Activated naive CD4-positive, alpha-beta T cell treated with anti-CD3 and anti-CD28 coated beads, Interleukin-2, amount 50 U/mL, for 24 hours (primary cell): ENCODE data around the gene AP4M1.
A peak's percentile ranks its signal among the peaks of the same experiment; 100 is the strongest.

Source experiments
- H3K27ac Mint-ChIP-seq: one replicate; pipeline ENCODE4 v1.8.0; 2021; ENCODE audit warnings: mild to moderate bottlenecking, mixed read lengths
- H3K27me3 Mint-ChIP-seq: one replicate; pipeline ENCODE4 v1.8.0; 2021; ENCODE audit warnings: mixed read lengths
- H3K36me3 Mint-ChIP-seq: one replicate; pipeline ENCODE4 v1.8.0; 2021; ENCODE audit warnings: mixed read lengths
- H3K4me1 Mint-ChIP-seq: one replicate; pipeline ENCODE4 v1.8.0; 2021; ENCODE audit warnings: mixed read lengths
- H3K4me3 Mint-ChIP-seq: one replicate; pipeline ENCODE4 v1.8.0; 2021; ENCODE audit warnings: mild to moderate bottlenecking, mixed read lengths
- H3K9me3 Mint-ChIP-seq: one replicate; pipeline ENCODE4 v1.8.0; 2021; ENCODE audit warnings: mixed read lengths

Gene AP4M1

GRCh38 chr7:100079024-100079560 is 22.4 kb upstream of the AP4M1 start:
- peak overlapping the region; percentile 39 for H3K4me3 Mint-ChIP-seq
- no peaks in the 10 kb centered on the region for H3K9me3 Mint-ChIP-seq
- no peak overlapping the region for H3K27ac Mint-ChIP-seq
- H3K4me1 Mint-ChIP-seq, result peaks cover 37% of the 10 kb centered on the region
- H3K27me3 Mint-ChIP-seq, result no peaks in the 10 kb centered on the region
- H3K36me3 Mint-ChIP-seq, result peaks cover 16% of the 10 kb centered on the region

- Mint-ChIP-seq H3K9me3 (no peaks in the 10 kb centered on the region), H3K4me1 (peaks cover 37% of the 10 kb centered on the region), H3K27ac (peak overlapping the region; percentile 86), H3K4me3 (peak overlapping the region; percentile 94), H3K27me3 (no peaks in the 10 kb centered on the region), H3K36me3 (peaks cover 7% of the 10 kb centered on the region)
Observed at GRCh38 chr7:100080907-100081534, 20.4 kb upstream of the AP4M1 start.

DNA sequence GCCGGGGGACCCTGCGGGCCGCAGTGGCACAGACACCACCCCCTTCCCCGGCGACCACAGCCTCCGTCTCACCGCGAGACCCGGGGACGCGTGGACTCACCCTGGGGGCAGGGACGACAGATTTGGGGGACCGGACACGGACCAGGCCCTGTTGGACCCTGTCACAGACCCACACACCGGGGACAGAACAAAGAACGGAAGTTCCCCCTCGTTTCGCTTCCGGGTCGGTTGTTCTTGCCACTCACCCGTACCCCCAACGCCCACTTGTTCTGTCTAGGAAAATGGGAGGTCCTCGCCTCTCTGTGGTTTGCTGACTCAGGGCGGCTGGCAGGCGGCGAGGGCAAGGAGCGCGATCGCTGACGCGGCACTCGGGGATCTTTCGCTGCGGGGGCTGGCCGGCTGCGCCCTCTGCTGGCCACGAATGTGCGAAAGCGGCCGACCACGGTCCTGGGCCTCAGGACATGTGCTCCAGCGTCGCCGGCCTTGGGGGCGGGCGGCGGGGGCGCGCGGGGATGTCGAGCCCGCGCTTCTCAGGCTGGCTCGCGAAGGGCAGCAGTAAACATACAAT is 19.8 kb upstream of the AP4M1 start, which contains the start of gene ZNF3:
ZNF3 (minus strand) TSS at position 189 of the 568 bp plus-strand sequence. CDS start 4,366 bp downstream, outside the sequence.
- H3K36me3 Mint-ChIP-seq, result peaks cover 6% of the 10 kb centered on the region
- peaks cover 37% of the 10 kb centered on the region for H3K4me1 Mint-ChIP-seq
- peak within 1 kb of the TSS; percentile 94 for H3K4me3 Mint-ChIP-seq
- no peaks in the 10 kb centered on the region for H3K27me3 Mint-ChIP-seq
- H3K9me3 Mint-ChIP-seq, result no peaks in the 10 kb centered on the region
- peak within 1 kb of the TSS; percentile 91 for H3K27ac Mint-ChIP-seq

DNA sequence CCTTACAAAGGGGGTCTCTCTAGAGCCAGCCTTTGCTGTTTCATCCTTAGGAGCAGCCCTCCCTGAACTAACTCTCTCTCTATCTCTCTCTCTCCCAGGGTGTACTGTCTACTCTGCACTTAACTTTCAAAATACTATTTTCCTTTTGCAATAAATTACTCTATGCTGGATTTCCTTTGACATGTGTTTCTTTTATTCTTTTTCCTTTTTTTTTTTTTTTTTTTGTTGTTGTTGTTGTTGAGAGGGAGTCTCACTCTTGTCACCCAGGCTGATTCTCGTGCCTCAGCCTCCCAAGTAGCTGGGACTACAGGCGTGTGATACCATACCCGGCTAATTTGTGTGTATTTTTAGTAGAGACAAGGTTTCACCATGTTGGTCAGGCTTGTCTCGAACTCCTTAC is 18.5 kb upstream of the AP4M1 start:
- H3K27ac Mint-ChIP-seq, result peak overlapping the region; percentile 62
- peak overlapping the region; percentile 94 for H3K4me3 Mint-ChIP-seq
- H3K4me1 Mint-ChIP-seq, result peaks cover 37% of the 10 kb centered on the region
- H3K36me3 Mint-ChIP-seq, result peaks cover 2% of the 10 kb centered on the region
- H3K9me3 Mint-ChIP-seq, result no peaks in the 10 kb centered on the region
- H3K27me3 Mint-ChIP-seq, result no peaks in the 10 kb centered on the region

DNA sequence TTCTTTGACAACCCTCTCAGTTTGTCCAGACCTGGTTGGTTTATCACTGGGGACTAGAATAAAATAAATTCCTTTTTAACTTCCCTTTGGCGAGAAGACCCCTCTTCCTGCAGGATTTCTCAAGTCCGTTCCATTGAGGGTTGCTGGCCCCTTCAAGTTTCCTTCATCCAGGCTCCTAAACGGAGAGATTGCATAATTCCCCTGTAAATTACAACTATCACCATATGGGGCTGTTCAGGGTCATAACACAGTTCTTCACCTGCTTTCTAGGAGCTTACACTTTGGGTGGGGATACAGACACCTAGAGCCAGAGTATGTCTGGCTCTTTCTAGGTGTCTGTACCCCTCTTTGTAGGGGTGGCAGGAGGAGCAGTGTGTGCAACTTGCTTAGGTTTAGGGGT is 15.9 kb upstream of the AP4M1 start:
- no peaks in the 10 kb centered on the region for H3K27me3 Mint-ChIP-seq
- no peaks in the 10 kb centered on the region for H3K9me3 Mint-ChIP-seq
- peaks cover 2% of the 10 kb centered on the region for H3K36me3 Mint-ChIP-seq
- H3K4me3 Mint-ChIP-seq, result no peak overlapping the region
- no peak overlapping the region for H3K27ac Mint-ChIP-seq
- H3K4me1 Mint-ChIP-seq, result peaks cover 39% of the 10 kb centered on the region

- peaks cover 2% of the 10 kb centered on the region for H3K36me3 Mint-ChIP-seq
- peak overlapping the region; percentile 94 for H3K27ac Mint-ChIP-seq
- H3K4me3 Mint-ChIP-seq, result peak overlapping the region; percentile 57
- no peaks in the 10 kb centered on the region for H3K9me3 Mint-ChIP-seq
- no peaks in the 10 kb centered on the region for H3K27me3 Mint-ChIP-seq
- peaks cover 34% of the 10 kb centered on the region for H3K4me1 Mint-ChIP-seq
Observed at GRCh38 chr7:100087055-100087750, 14.2 kb upstream of the AP4M1 start.

DNA sequence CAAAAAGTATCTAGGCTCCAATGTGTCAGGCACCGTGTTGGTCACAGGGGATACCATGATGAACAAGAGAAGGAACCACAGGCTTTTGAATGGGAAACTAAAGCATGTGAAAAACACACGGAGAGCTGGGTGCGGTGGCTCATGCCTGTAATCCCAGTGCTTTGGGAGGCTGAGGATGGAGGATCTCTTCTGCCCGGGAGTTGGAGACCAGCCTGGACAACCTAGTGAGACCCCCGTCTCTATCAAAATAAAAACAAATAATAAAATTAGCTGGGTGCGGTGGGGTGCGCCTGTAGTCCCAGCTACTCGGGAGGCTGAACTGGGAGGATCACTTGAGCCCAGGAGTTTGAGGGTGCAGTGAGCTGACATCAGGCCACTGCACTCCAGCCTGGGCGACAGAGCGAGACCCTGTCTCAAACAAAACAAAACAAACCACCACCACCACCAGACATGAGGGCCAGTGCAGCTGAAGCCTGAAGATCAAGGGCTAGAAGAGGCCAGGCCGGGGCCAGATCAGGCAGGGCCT is 13.3 kb upstream of the AP4M1 start:
- Mint-ChIP-seq H3K36me3 (peaks cover 2% of the 10 kb centered on the region), H3K27me3 (no peaks in the 10 kb centered on the region), H3K27ac (peak overlapping the region; percentile 94), H3K4me3 (peak overlapping the region; percentile 94), H3K9me3 (no peaks in the 10 kb centered on the region), H3K4me1 (peaks cover 26% of the 10 kb centered on the region)

- no peaks in the 10 kb centered on the region for H3K9me3 Mint-ChIP-seq
- H3K27me3 Mint-ChIP-seq, result no peaks in the 10 kb centered on the region
- H3K4me1 Mint-ChIP-seq, result peaks cover 26% of the 10 kb centered on the region
- H3K4me3 Mint-ChIP-seq, result peak within 1 kb of the TSS; percentile 94
- H3K36me3 Mint-ChIP-seq, result peaks cover 2% of the 10 kb centered on the region
- H3K27ac Mint-ChIP-seq, result peak within 1 kb of the TSS; percentile 94
Observed at GRCh38 chr7:100088621-100089457, 12.6 kb upstream of the AP4M1 start, which contains the start of gene COPS6. COPS6 (plus strand) TSS chr7:100088969; CDS start chr7:100088991, 22 bp downstream.

DNA sequence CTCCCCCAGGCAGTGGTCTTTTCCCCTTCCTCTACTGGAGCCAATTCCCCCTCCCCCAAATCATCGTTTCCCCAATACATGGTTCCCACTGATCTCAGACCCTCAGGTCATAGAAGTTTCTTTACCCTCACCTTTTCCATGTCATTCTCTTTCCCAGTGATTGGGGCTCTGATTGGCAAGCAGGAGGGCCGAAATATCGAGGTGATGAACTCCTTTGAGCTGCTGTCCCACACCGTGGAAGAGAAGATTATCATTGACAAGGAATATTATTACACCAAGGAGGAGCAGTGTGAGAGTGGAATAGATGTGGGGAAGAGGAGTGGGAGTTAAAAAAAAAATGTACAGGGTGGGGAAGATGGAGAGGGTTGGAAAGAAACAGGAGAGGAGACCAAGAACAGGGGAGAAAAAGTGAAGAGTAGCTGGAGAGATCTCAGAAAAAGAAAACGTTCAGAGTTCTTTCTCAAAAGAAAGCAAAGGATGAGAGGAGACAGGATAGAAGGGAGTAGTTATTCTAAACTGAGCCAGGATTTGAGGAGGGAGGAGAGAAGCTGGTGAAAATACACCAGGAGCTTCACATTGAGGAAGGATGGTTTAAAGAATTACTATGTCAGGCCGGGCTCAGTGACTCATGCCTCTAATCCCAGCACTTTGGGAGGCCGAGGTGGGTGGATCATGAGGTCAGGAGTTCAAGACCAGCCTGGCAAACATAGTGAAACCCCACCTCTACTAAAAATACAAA is 11.8 kb upstream of the AP4M1 start:
- Mint-ChIP-seq H3K4me1 (peaks cover 26% of the 10 kb centered on the region), H3K4me3 (peak overlapping the region; percentile 94), H3K27me3 (no peaks in the 10 kb centered on the region), H3K27ac (peak overlapping the region; percentile 94), H3K36me3 (peaks cover 2% of the 10 kb centered on the region), H3K9me3 (no peaks in the 10 kb centered on the region)

- H3K4me1 Mint-ChIP-seq, result peaks cover 33% of the 10 kb centered on the region
Observed at GRCh38 chr7:100090527-100091410, 10.7 kb upstream of the AP4M1 start.

GRCh38 chr7:100091411-100092181 is 9.8 kb upstream of the AP4M1 start:
- H3K9me3 Mint-ChIP-seq, result no peaks in the 10 kb centered on the region
- peaks cover 8% of the 10 kb centered on the region for H3K36me3 Mint-ChIP-seq
- peak overlapping the region; percentile 23 for H3K4me3 Mint-ChIP-seq
- H3K27me3 Mint-ChIP-seq, result no peaks in the 10 kb centered on the region
- H3K4me1 Mint-ChIP-seq, result peaks cover 33% of the 10 kb centered on the region
- H3K27ac Mint-ChIP-seq, result peak overlapping the region; percentile 51

More at GRCh38 chr7:100090527-100091410, 10.7 kb upstream of the AP4M1 start:
- Mint-ChIP-seq H3K9me3 (no peaks in the 10 kb centered on the region), H3K27ac (peak overlapping the region; percentile 19), H3K36me3 (peaks cover 6% of the 10 kb centered on the region), H3K27me3 (no peaks in the 10 kb centered on the region), H3K4me3 (peak overlapping the region; percentile 39)

DNA sequence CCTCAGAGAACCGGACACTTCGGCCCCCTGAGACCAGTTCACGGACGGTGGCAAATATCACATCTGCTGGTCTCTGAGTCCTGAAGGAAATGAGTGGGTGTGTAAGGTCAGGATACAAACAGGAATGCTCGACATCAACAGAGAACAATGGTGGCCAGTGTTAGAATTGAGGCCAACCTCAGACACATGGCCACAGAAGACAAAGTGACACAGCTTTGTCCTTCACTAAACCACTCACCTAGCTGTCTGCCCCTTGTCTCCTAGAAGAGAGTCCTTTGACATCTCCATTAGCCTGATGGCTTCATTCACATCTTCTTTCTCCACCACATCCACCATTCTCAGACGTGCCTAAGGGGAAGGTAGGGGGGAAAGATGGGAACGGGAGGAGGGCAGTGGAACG is 8.4 kb upstream of the AP4M1 start:
- Mint-ChIP-seq H3K4me3 (no peak overlapping the region), H3K4me1 (peaks cover 36% of the 10 kb centered on the region), H3K27me3 (no peaks in the 10 kb centered on the region), H3K36me3 (peaks cover 18% of the 10 kb centered on the region), H3K27ac (peak overlapping the region; percentile 18), H3K9me3 (no peaks in the 10 kb centered on the region)

DNA sequence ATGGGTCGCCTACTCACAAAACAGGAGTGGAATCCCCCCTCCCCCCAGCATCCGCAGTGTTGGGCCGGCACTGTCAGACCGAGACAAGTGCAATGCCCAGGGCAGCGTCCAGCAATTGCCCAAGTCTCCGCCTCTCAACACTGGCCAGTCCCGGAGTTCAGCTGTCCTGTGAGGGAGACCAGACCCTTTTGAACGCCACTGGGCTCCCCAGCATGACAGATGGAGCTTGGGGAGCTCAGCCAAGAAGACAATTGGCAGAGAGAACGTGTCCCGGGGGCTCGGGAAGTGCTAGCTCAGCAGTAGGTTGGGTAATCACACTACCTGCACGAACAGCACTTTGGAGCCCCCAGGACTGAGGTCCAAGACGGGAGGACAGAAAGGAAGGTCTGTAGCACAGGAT is 7.9 kb upstream of the AP4M1 start:
- Mint-ChIP-seq H3K27ac (no peak overlapping the region), H3K27me3 (no peaks in the 10 kb centered on the region), H3K4me3 (no peak overlapping the region), H3K4me1 (peaks cover 38% of the 10 kb centered on the region), H3K9me3 (no peaks in the 10 kb centered on the region), H3K36me3 (peaks cover 20% of the 10 kb centered on the region)
